HCT116 (cell line): ENCODE results near the gene FUT9. TPM values are rescaled to one million over a fixed set of nuclear protein-coding genes. Genes with fewer than 3 reads are reported as not detected.

ENCODE experiments used
- ATAC-seq: fragments of 200-7000 bp; cut with Tn5 transposase; 2 replicates; pipeline ENCODE4 v1.9.1; 2020; ENCODE audit warnings: mild to moderate bottlenecking, moderate library complexity
- BruUV-seq: library from RNA; stranded (reverse); fragments of 400-500 nt; replicated peaks from 2 replicates; lab custom pipeline; 2021; lab: Mats Ljungman, UMichigan
- CTCF ChIA-PET: fragments of 300-600 bp; sonication (Branson Sonifier 250); formaldehyde crosslinking; loops from one replicate; lab custom pipeline; 2021; ENCODE audit warnings: antibody characterized with exemption; lab: Charles Lee
- POLR2A ChIA-PET: fragments of 300-600, 350-600 bp; sonication (Branson Sonifier 250); formaldehyde crosslinking; loops from one replicate; lab custom pipeline; 2021; ENCODE audit warnings: antibody characterized with exemption; lab: Charles Lee
- RAD21 ChIA-PET, 2 experiments: fragments of 300-600 bp; sonication (Branson Sonifier 250); formaldehyde crosslinking; loops; one replicate each; lab custom pipeline; 2023; ENCODE audit warnings: low total read pairs in 2 of 2; ENCODE audit not compliant: uncharacterized antibody in 2 of 2, unreplicated experiment in 2 of 2, low non-redundant PET in 1 of 2; lab: Charles Lee
- DNase-seq: peaks from one replicate; pipeline ENCODE4 v3.0.0-alpha.2; 2010; ENCODE audit warnings: low read depth, low spot score
- H2AFZ ChIP-seq: fragments of 200-600 bp; shearing (Covaris generic), sonication (generic); 2 replicates; pipeline ENCODE4 v1.6.1; 2017; ENCODE audit warnings: low read depth, mixed run types, mixed read lengths, antibody characterized with exemption, low read length; ENCODE audit not compliant: poor library complexity, severe bottlenecking
- H3K27ac ChIP-seq: 2 replicates; pipeline ENCODE4 v1.5.1; 2012; ENCODE audit warnings: low read depth, low read length
- H3K27me3 ChIP-seq: fragments of 200-600 bp; sonication (generic); 2 replicates; pipeline ENCODE4 v1.6.1; 2016; ENCODE audit warnings: mixed run types, low read length, mixed read lengths; ENCODE audit not compliant: insufficient read depth
- H3K36me3 ChIP-seq, 2 experiments: fragments of 200-500 bp in 1 of 2; fragments of 200-600 bp in 1 of 2; sonication (Bioruptor generic) in 1 of 2; sonication (generic) in 1 of 2; 2 replicates each; pipeline versions ENCODE4 v1.5.1 to v1.6.1; 2014 to 2016; ENCODE audit warnings: low read length in 2 of 2, inconsistent platforms in 1 of 2, mixed read lengths in 1 of 2, mixed run types in 1 of 2; ENCODE audit not compliant: insufficient read depth in 2 of 2, control insufficient read depth in 1 of 2
- H3K4me1 ChIP-seq, 2 experiments: fragments of 200-600 bp in 1 of 2; sonication (generic) in 1 of 2; 2 replicates each; pipeline versions ENCODE4 v1.5.1 to v1.6.1; 2012 to 2017; ENCODE audit warnings: low read length in 2 of 2, inconsistent platforms in 1 of 2, mild to moderate bottlenecking in 1 of 2, mixed read lengths in 1 of 2, mixed run types in 1 of 2, moderate library complexity in 1 of 2; ENCODE audit not compliant: insufficient read depth in 2 of 2, control insufficient read depth in 1 of 2
- H3K4me2 ChIP-seq: fragments of 200-600 bp; sonication (generic); 2 replicates; pipeline ENCODE4 v1.6.1; 2017; ENCODE audit warnings: mixed run types, low read length, mixed read lengths
- H3K4me3 ChIP-seq, 2 experiments: fragments of 200-600 bp in 1 of 2; sonication (generic) in 1 of 2; replicated peaks in 1 of 2; 2 replicates each; pipeline ENCODE4 v1.5.1; 2011 to 2016; ENCODE audit warnings: low read length in 2 of 2, control low read depth in 1 of 2, low read depth in 1 of 2, mild to moderate bottlenecking in 1 of 2, mixed read lengths in 1 of 2, mixed run types in 1 of 2
- H3K79me2 ChIP-seq: fragments of 200-600 bp; sonication (generic); 2 replicates; pipeline ENCODE4 v1.6.1; 2017; ENCODE audit warnings: mild to moderate bottlenecking, mixed run types, low read length, moderate library complexity, mixed read lengths; ENCODE audit not compliant: insufficient read depth
- H3K9ac ChIP-seq: fragments of 200-600 bp; sonication (generic); 2 replicates; pipeline ENCODE4 v1.6.1; 2016; ENCODE audit warnings: low read length, mixed read lengths
- H3K9me2 ChIP-seq: fragments of 200-600 bp; sonication (generic), shearing (Covaris generic); 2 replicates; pipeline ENCODE4 v1.6.1; 2017; ENCODE audit warnings: mixed run types, mild to moderate bottlenecking, moderate library complexity; ENCODE audit not compliant: insufficient read depth
- H3K9me3 ChIP-seq, 2 experiments: fragments of 200-500 bp in 1 of 2; fragments of 200-600 bp in 1 of 2; sonication (Bioruptor generic) in 1 of 2; sonication (generic) in 1 of 2; 2 replicates each; pipeline ENCODE4 v1.6.1; 2014 to 2017; ENCODE audit warnings: low read length in 2 of 2, mixed read lengths in 2 of 2, inconsistent platforms in 1 of 2, low read depth in 1 of 2, mild to moderate bottlenecking in 1 of 2, mixed run types in 1 of 2, moderate library complexity in 1 of 2; ENCODE audit not compliant: control insufficient read depth in 1 of 2, insufficient read depth in 1 of 2
- H4K20me1 ChIP-seq: fragments of 200-600 bp; sonication (generic), shearing (Covaris generic); 2 replicates; pipeline ENCODE4 v1.6.1; 2017; ENCODE audit warnings: mixed run types, mild to moderate bottlenecking, moderate library complexity; ENCODE audit not compliant: insufficient read depth
- CTCF ChIP-seq, 3 experiments: fragments of 200-600 bp in 1 of 3; sonication (generic) in 1 of 3; IDR thresholded peaks in 2 of 3; conservative IDR thresholded peaks in 1 of 3; 2 replicates each; pipeline ENCODE4 v1.5.1; 2012 to 2017; ENCODE audit warnings: low read depth in 2 of 3, low read length in 2 of 3, antibody characterized with exemption in 1 of 3, borderline replicate concordance in 1 of 3, control low read depth in 1 of 3, mild to moderate bottlenecking in 1 of 3, mixed read lengths in 1 of 3, mixed run types in 1 of 3, moderate library complexity in 1 of 3; ENCODE audit not compliant: insufficient read depth in 1 of 3
- EGR1 ChIP-seq: IDR thresholded peaks from 2 replicates; pipeline ENCODE4 v1.6.1; 2012; ENCODE audit warnings: low read depth
- EZH2 ChIP-seq: fragments of 200-600 bp; sonication (generic); IDR thresholded peaks from 2 replicates; pipeline ENCODE4 v1.6.1; 2017; ENCODE audit warnings: antibody characterized with exemption, mixed run types
- SRF ChIP-seq: IDR thresholded peaks from 2 replicates; pipeline ENCODE4 v1.6.1; 2012; ENCODE audit warnings: low read depth
- TCF7L2 ChIP-seq: IDR thresholded peaks from 2 replicates; pipeline ENCODE4 v1.7.0; 2011; ENCODE audit warnings: borderline replicate concordance, inconsistent platforms; ENCODE audit not compliant: insufficient read depth, insufficient read length; ENCODE audit errors: extremely low read depth
- ZBTB33 ChIP-seq: IDR thresholded peaks from 2 replicates; pipeline ENCODE4 v1.6.1; 2011; ENCODE audit warnings: mild to moderate bottlenecking, low read length, moderate library complexity; ENCODE audit not compliant: insufficient replicate concordance; ENCODE audit errors: extremely low read depth
- ZFX ChIP-seq: fragments of 450-650 bp; IDR thresholded peaks from 2 replicates; pipeline ENCODE4 v1.6.1; 2017
- intact Hi-C: fragments of 100-400 bp; cut with micrococcal nuclease; formaldehyde crosslinking; loops from 2 replicates; pipeline ENCODE4 v1.10.0; 2022
- total RNA-seq: library from RNA; stranded (reverse); gene quantifications from one replicate; pipeline ENCODE4 v1.2.1, GENCODE V29; 2021; ENCODE audit not compliant: unreplicated experiment
- TF ChIP-seq, protein P1 (sequence below): IDR thresholded peaks from 2 replicates; pipeline ENCODE4 v1.6.1; 2012; ENCODE audit warnings: low read depth

The FUT9 gene
- total RNA-seq, 1 experiment from 2014 or later: not detected

- TF ChIP-seq, protein P1, sequence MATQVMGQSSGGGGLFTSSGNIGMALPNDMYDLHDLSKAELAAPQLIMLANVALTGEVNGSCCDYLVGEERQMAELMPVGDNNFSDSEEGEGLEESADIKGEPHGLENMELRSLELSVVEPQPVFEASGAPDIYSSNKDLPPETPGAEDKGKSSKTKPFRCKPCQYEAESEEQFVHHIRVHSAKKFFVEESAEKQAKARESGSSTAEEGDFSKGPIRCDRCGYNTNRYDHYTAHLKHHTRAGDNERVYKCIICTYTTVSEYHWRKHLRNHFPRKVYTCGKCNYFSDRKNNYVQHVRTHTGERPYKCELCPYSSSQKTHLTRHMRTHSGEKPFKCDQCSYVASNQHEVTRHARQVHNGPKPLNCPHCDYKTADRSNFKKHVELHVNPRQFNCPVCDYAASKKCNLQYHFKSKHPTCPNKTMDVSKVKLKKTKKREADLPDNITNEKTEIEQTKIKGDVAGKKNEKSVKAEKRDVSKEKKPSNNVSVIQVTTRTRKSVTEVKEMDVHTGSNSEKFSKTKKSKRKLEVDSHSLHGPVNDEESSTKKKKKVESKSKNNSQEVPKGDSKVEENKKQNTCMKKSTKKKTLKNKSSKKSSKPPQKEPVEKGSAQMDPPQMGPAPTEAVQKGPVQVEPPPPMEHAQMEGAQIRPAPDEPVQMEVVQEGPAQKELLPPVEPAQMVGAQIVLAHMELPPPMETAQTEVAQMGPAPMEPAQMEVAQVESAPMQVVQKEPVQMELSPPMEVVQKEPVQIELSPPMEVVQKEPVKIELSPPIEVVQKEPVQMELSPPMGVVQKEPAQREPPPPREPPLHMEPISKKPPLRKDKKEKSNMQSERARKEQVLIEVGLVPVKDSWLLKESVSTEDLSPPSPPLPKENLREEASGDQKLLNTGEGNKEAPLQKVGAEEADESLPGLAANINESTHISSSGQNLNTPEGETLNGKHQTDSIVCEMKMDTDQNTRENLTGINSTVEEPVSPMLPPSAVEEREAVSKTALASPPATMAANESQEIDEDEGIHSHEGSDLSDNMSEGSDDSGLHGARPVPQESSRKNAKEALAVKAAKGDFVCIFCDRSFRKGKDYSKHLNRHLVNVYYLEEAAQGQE: no peak
- no peak for TF ChIP-seq EGR1
- TF ChIP-seq ZFX: no peak
- no peak for TF ChIP-seq TCF7L2
- TF ChIP-seq SRF: no peak
- TF ChIP-seq ZBTB33: no peak
These were observed 211.4 kb downstream of the FUT9 start (continued) for GRCh38 chr6:96227135-96227534.

DNA sequence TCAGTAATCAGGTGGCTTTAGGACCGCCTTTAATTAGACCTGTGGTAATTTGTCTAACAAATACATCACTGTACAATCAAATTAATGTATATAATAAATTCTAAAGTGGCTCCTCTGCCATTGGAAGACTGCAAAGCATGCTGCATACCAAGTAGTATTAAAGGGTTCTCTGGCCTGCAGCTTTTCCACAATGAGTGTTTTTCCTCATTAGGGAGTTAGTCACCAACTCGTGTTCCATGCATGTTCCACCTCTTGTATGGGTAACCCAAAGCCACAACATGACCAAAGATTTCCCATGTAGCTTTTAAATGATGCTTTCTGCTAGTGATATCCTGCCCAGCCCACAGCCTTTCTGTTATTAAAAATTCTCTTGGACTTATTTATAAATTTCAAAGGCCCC is 218.7 kb downstream of the FUT9 start:
- no peaks in the 10 kb centered on the region for H4K20me1 ChIP-seq
- H3K4me1 ChIP-seq: no peaks in the 10 kb centered on the region
- H3K4me2 ChIP-seq: no peak overlapping the region
- DNase-seq (no peak), ATAC-seq (no peak)
- no peak overlapping the region for H2AFZ ChIP-seq
- CTCF ChIA-PET: no interaction called here
- H3K9me3 ChIP-seq: no peaks in the 10 kb centered on the region
- TF ChIP-seq EZH2 (no peak), CTCF (IDR thresholded peaks at IDR 0.05 in 2 of 3, conservative IDR thresholded peaks at IDR 0.05 in 1 of 3; ENCODE audit: borderline replicate concordance in 1 of 3, insufficient read depth in 1 of 3, low read depth in 2 of 3, low read length in 2 of 3) (no peak), TCF7L2 (no peak)
- no peaks in the 10 kb centered on the region for H3K27me3 ChIP-seq
- no peaks in the 10 kb centered on the region for H3K36me3 ChIP-seq
- H3K27ac ChIP-seq: no peak overlapping the region
- no peak overlapping the region for H3K4me3 ChIP-seq
- RAD21 ChIA-PET: interaction anchor here in 1 of 2 experiments (0.6 kb wide), 1 partner anchor 387 kb away, joined by 3 read pairs; no protein-coding TSS in a partner anchor
- no TSS peak for BruUV-seq
- no peaks in the 10 kb centered on the region for H3K79me2 ChIP-seq
- no peak overlapping the region for H3K9ac ChIP-seq
- intact Hi-C loops: no loop called here
- POLR2A ChIA-PET: no interaction called here
- H3K9me2 ChIP-seq: no peaks in the 10 kb centered on the region
